Panc1 (cell line): ENCODE results near the gene SHISAL2A. TPM values are rescaled to one million over a fixed set of nuclear protein-coding genes. Genes with fewer than 3 reads are reported as not detected.

Experiments
- ATAC-seq: fragments of 200-7000 bp; cut with Tn5 transposase; 2 replicates; pipeline ENCODE4 v1.9.1; 2020; ENCODE audit warnings: mild to moderate bottlenecking, moderate library complexity
- BruUV-seq: library from RNA; stranded (reverse); fragments of 400-500 nt; replicated peaks from 2 replicates; lab custom pipeline; 2021; lab: Mats Ljungman, UMichigan
- CTCF ChIA-PET: fragments of 300-600 bp; sonication (Branson Sonifier 250); formaldehyde crosslinking; loops from one replicate; lab custom pipeline; 2022; ENCODE audit warnings: antibody characterized with exemption; lab: Charles Lee
- POLR2A ChIA-PET: fragments of 300-600 bp; sonication (Branson Sonifier 250); formaldehyde crosslinking; loops from one replicate; lab custom pipeline; 2022; ENCODE audit warnings: antibody characterized with exemption; lab: Charles Lee
- DNase-seq: peaks from one replicate; pipeline ENCODE4 v3.0.0-alpha.2; 2010; ENCODE audit warnings: low read depth, low spot score
- H3K27ac ChIP-seq: 2 replicates; pipeline ENCODE4 v1.5.1; 2011; ENCODE audit warnings: mild to moderate bottlenecking, low read length, inconsistent platforms
- H3K27me3 ChIP-seq: fragments of 200-500 bp; sonication (Bioruptor generic); 2 replicates; pipeline ENCODE4 v1.6.0; 2014; ENCODE audit warnings: low read length, inconsistent platforms; ENCODE audit not compliant: control insufficient read depth, insufficient read depth
- H3K36me3 ChIP-seq: fragments of 200-500 bp; sonication (Bioruptor generic); 2 replicates; pipeline ENCODE4 v1.5.1; 2014; ENCODE audit warnings: inconsistent platforms, mild to moderate bottlenecking, low read length, moderate library complexity; ENCODE audit not compliant: control insufficient read depth, insufficient read depth
- H3K4me1 ChIP-seq: 2 replicates; pipeline ENCODE4 v1.5.1; 2011; ENCODE audit warnings: inconsistent platforms, mild to moderate bottlenecking, low read length, moderate library complexity; ENCODE audit not compliant: control insufficient read depth, insufficient read depth
- H3K4me3 ChIP-seq, 2 experiments: 2 replicates each; pipeline ENCODE4 v1.5.1; 2011 to 2012; ENCODE audit warnings: low read depth in 2 of 2, low read length in 2 of 2, mild to moderate bottlenecking in 2 of 2, inconsistent platforms in 1 of 2, moderate library complexity in 1 of 2
- H3K9me3 ChIP-seq: fragments of 200-500 bp; sonication (Bioruptor generic); 2 replicates; pipeline ENCODE4 v1.5.1; 2014; ENCODE audit warnings: low read depth, mild to moderate bottlenecking, inconsistent platforms, low read length, moderate library complexity; ENCODE audit not compliant: control insufficient read depth, insufficient read depth
- CTCF ChIP-seq: fragments of 450-650 bp; IDR thresholded peaks from 2 replicates; pipeline ENCODE4 v1.5.1; 2017; ENCODE audit warnings: mild to moderate bottlenecking
- POLR2AphosphoS5 ChIP-seq: IDR thresholded peaks from 2 replicates; pipeline ENCODE4 v1.6.1; 2012; ENCODE audit warnings: mild to moderate bottlenecking, low read depth, low read length, moderate library complexity
- REST ChIP-seq, 2 experiments: IDR thresholded peaks; 2 replicates each; pipeline ENCODE4 v1.6.1; 2011 to 2012; ENCODE audit warnings: low read depth in 2 of 2, control low read depth in 1 of 2, low read length in 1 of 2, mild to moderate bottlenecking in 1 of 2, moderate library complexity in 1 of 2; ENCODE audit not compliant: insufficient read depth in 1 of 2
- SIN3A ChIP-seq: IDR thresholded peaks from 2 replicates; pipeline ENCODE4 v1.6.1; 2012; ENCODE audit warnings: low read depth, mild to moderate bottlenecking, low read length, moderate library complexity, borderline replicate concordance; ENCODE audit not compliant: insufficient read depth
- TCF7L2 ChIP-seq: IDR thresholded peaks from 2 replicates; pipeline ENCODE4 v1.6.1; 2011; ENCODE audit warnings: mild to moderate bottlenecking, low read depth, low read length, inconsistent platforms
- in situ Hi-C: cut with HindIII; loops from 2 replicates; pipeline ENCODE4 v1.10.0; 2016; ENCODE audit warnings: low sequenced_read_pairs, low pct_unique_long_range_greater_than_20kb
- intact Hi-C: fragments of 100-400 bp; cut with micrococcal nuclease; formaldehyde crosslinking; loops from one replicate; pipeline ENCODE4 v1.10.0; 2022; ENCODE audit not compliant: unreplicated experiment
- total RNA-seq: library from RNA; stranded (reverse); gene quantifications from one replicate; pipeline ENCODE4 v1.2.1, GENCODE V29; 2021; ENCODE audit not compliant: unreplicated experiment

The SHISAL2A gene
- total RNA-seq, 1 experiment from 2014 or later = 0.23 TPM

- no TSS peak for BruUV-seq
- POLR2A ChIA-PET = interaction anchor here (1.0 kb wide), 1 partner anchor 71 kb away, joined by 4 read pairs; no protein-coding TSS in a partner anchor
These were observed 34.2 kb upstream of the SHISAL2A start for GRCh38 chr1:52598729-52599128.

GRCh38 chr1:52599236-52599635, 33.7 kb upstream of the SHISAL2A start:
- no peak for DNase-seq
- intact Hi-C loops (no loop called here), in situ Hi-C loops (no loop called here)
- ChIA-PET CTCF (no interaction called here), POLR2A (interaction anchor here (1.0 kb wide), 1 partner anchor 70 kb away, joined by 4 read pairs; no protein-coding TSS in a partner anchor)
- TF ChIP-seq SIN3A (no peak), REST (IDR thresholded peaks at IDR 0.05; ENCODE audit: insufficient read depth in 1 of 2, low read depth in 2 of 2, low read length in 1 of 2) (no peak), CTCF (no peak), TCF7L2 (no peak), POLR2AphosphoS5 (no peak)
- ATAC-seq = no peak
- Histone ChIP-seq H3K4me1 (peaks cover 9% of the 10 kb centered on the region; the same call in 1 of the 2 replicates), H3K9me3 (no peaks in the 10 kb centered on the region), H3K27ac (no peak overlapping the region), H3K4me3 (no peak overlapping the region), H3K36me3 (no peaks in the 10 kb centered on the region), H3K27me3 (no peaks in the 10 kb centered on the region)
- BruUV-seq = no TSS peak

More at GRCh38 chr1:52598729-52599128, 34.2 kb upstream of the SHISAL2A start:
- intact Hi-C loops = no loop called here
- Histone ChIP-seq H3K36me3 (no peaks in the 10 kb centered on the region), H3K27me3 (no peaks in the 10 kb centered on the region), H3K4me1 (peaks cover 9% of the 10 kb centered on the region; the same call in 1 of the 2 replicates), H3K4me3 (no peak overlapping the region), H3K27ac (no peak overlapping the region), H3K9me3 (no peaks in the 10 kb centered on the region)
- ATAC-seq (no peak), DNase-seq (no peak)
- TF ChIP-seq POLR2AphosphoS5 (no peak), CTCF (no peak), SIN3A (no peak), TCF7L2 (no peak), REST (IDR thresholded peaks at IDR 0.05; ENCODE audit: insufficient read depth in 1 of 2, low read depth in 2 of 2, low read length in 1 of 2) (no peak)
- CTCF ChIA-PET = interaction anchor here (0.6 kb wide), 1 partner anchor 594 kb away, joined by 5 read pairs; no protein-coding TSS in a partner anchor
- in situ Hi-C loops = no loop called here
